HFF-Myc (cell line): Measurements from ENCODE around the gene SHISA6.

Source experiments
- DNase-seq: peaks from one replicate; pipeline ENCODE4 v3.0.0-alpha.2; 2011; ENCODE audit warnings: low read depth; ENCODE audit errors: extremely low read depth
- H3K4me3 ChIP-seq: replicated peaks from 2 replicates; pipeline ENCODE4 v1.5.1; 2011; ENCODE audit warnings: low read depth, mild to moderate bottlenecking, control low read depth, low read length
- CTCF ChIP-seq: IDR thresholded peaks from 2 replicates; pipeline ENCODE4 v1.5.1; 2012; ENCODE audit warnings: mild to moderate bottlenecking, low read depth, low read length, control low read depth; ENCODE audit errors: missing control alignments

SHISA6 gene

GRCh38 chr17:11485336-11486100 is 244.5 kb downstream of the SHISA6 start:
- no peak for TF ChIP-seq CTCF
- H3K4me3 ChIP-seq = no peak overlapping the region
- no peak for DNase-seq

GRCh38 chr17:11486101-11486867 is 245.3 kb downstream of the SHISA6 start:
- no peak for TF ChIP-seq CTCF
- H3K4me3 ChIP-seq = no peak overlapping the region
- no peak for DNase-seq

- no peak for DNase-seq
- no peak overlapping the region for H3K4me3 ChIP-seq
- no peak for TF ChIP-seq CTCF
Measured at GRCh38 chr17:11486868-11487310, 245.9 kb downstream of the SHISA6 start.

- no peak for TF ChIP-seq CTCF
- no peak overlapping the region for H3K4me3 ChIP-seq
- no peak for DNase-seq
Measured at GRCh38 chr17:11487469-11487868, 246.5 kb downstream of the SHISA6 start.

GRCh38 chr17:11488407-11488806 is 247.4 kb downstream of the SHISA6 start:
- TF ChIP-seq CTCF = no peak
- H3K4me3 ChIP-seq = no peak overlapping the region
- no peak for DNase-seq

GRCh38 chr17:11490171-11490755 is 249.2 kb downstream of the SHISA6 start:
- TF ChIP-seq CTCF = no peak
- DNase-seq = no peak
- no peak overlapping the region for H3K4me3 ChIP-seq
